LNCaP clone FGC (cell line): ENCODE results near the gene TMEM117.
"Not testable (repeated sequence)": the region's sequence is repeated elsewhere in the genome, so short reads cannot be mapped to it uniquely, and the experiment has no call there.

Experiments used
- DNase-seq: peaks from one replicate; pipeline ENCODE4 v3.0.0-alpha.2; 2011; ENCODE audit warnings: low read depth
- H3K4me3 ChIP-seq: 2 replicates; pipeline ENCODE4 v1.5.1; 2011; ENCODE audit warnings: mild to moderate bottlenecking, low read depth, low read length, control low read depth
- CTCF ChIP-seq: IDR thresholded peaks from 2 replicates; pipeline ENCODE4 v1.5.1; 2012; ENCODE audit warnings: mild to moderate bottlenecking; ENCODE audit not compliant: control insufficient read depth, insufficient read depth; ENCODE audit errors: extremely low read depth

The TMEM117 gene

GRCh38 chr12:44235674-44236073, 399.8 kb downstream of the TMEM117 start:
- no peak overlapping the region for H3K4me3 ChIP-seq
- no peak for TF ChIP-seq CTCF
- no peak for DNase-seq

GRCh38 chr12:44240186-44240585, 404.3 kb downstream of the TMEM117 start:
- no peak for TF ChIP-seq CTCF

GRCh38 chr12:44245932-44246331, 410.1 kb downstream of the TMEM117 start:
- no peak for TF ChIP-seq CTCF
- H3K4me3 ChIP-seq: no peak overlapping the region
- no peak for DNase-seq

More at GRCh38 chr12:44240186-44240585, 404.3 kb downstream of the TMEM117 start:
- no peak overlapping the region for H3K4me3 ChIP-seq
- DNase-seq: no peak

GRCh38 chr12:44246482-44247105, 410.7 kb downstream of the TMEM117 start:
- DNase-seq: no peak
- no peak for TF ChIP-seq CTCF
- H3K4me3 ChIP-seq: no peak overlapping the region

- no peak for DNase-seq
- TF ChIP-seq CTCF: 0 out of 2 replicates have a peak, but pooled peaks have one; percentile 29
- H3K4me3 ChIP-seq: no peak overlapping the region
Observed at GRCh38 chr12:44247588-44247987, 411.7 kb downstream of the TMEM117 start.

- no peak for DNase-seq
- no peak for TF ChIP-seq CTCF
- H3K4me3 ChIP-seq: no peak overlapping the region
Observed at GRCh38 chr12:44248436-44248835, 412.6 kb downstream of the TMEM117 start.

- not testable (repeated sequence) for H3K4me3 ChIP-seq, DNase-seq
Observed at GRCh38 chr12:44250440-44250839, 414.6 kb downstream of the TMEM117 start.
